GM23338 (cell line): ENCODE measurements around the gene RNF220. TPM values are rescaled to one million over a fixed set of nuclear protein-coding genes. Genes with fewer than 3 reads are reported as not detected.

Experiments used
- ATAC-seq: fragments of 200-7000 bp; cut with Tn5 transposase; 3 replicates; pipeline ENCODE4 v1.9.1; 2020
- DNase-seq: peaks from one replicate; pipeline ENCODE4 v3.0.0-alpha.2; 2015; ENCODE audit warnings: low spot score
- H2AFZ ChIP-seq: fragments of 200-600 bp; sonication (generic); 2 replicates; pipeline ENCODE4 v1.8.0; 2016; ENCODE audit warnings: antibody characterized with exemption, mild to moderate bottlenecking, moderate library complexity
- H3F3A ChIP-seq: fragments of 200-600 bp; sonication (generic); replicated peaks from 2 replicates; pipeline ENCODE4 v1.8.0; 2017; ENCODE audit warnings: antibody characterized with exemption, mixed run types, low read depth
- H3K27ac ChIP-seq: fragments of 200-600 bp; sonication (generic); 2 replicates; pipeline ENCODE4 v1.6.1; 2016; ENCODE audit warnings: low read depth
- H3K27me3 ChIP-seq: fragments of 200-600 bp; sonication (generic); 2 replicates; pipeline ENCODE4 v1.8.0; 2016; ENCODE audit warnings: mild to moderate bottlenecking, mixed run types, moderate library complexity; ENCODE audit not compliant: insufficient read depth
- H3K36me3 ChIP-seq: fragments of 200-600 bp; sonication (generic); 2 replicates; pipeline ENCODE4 v1.8.0; 2016; ENCODE audit warnings: mild to moderate bottlenecking; ENCODE audit not compliant: insufficient read depth
- H3K4me1 ChIP-seq: fragments of 200-600 bp; sonication (generic); 2 replicates; pipeline ENCODE4 v1.8.0; 2016; ENCODE audit warnings: mild to moderate bottlenecking, moderate library complexity; ENCODE audit not compliant: insufficient read depth
- H3K4me2 ChIP-seq: fragments of 200-600 bp; sonication (generic); 2 replicates; pipeline ENCODE4 v1.7.1; 2017; ENCODE audit warnings: mixed run types
- H3K4me3 ChIP-seq: fragments of 200-600 bp; sonication (generic); 2 replicates; pipeline ENCODE4 v1.6.1; 2016; ENCODE audit warnings: mixed run types
- H3K79me2 ChIP-seq: fragments of 200-600 bp; sonication (generic); replicated peaks from 2 replicates; pipeline ENCODE4 v1.8.0; 2017; ENCODE audit warnings: mild to moderate bottlenecking; ENCODE audit not compliant: insufficient read depth
- H3K9me2 ChIP-seq: fragments of 200-600 bp; sonication (generic); 2 replicates; pipeline ENCODE4 v1.8.0; 2017; ENCODE audit not compliant: insufficient read depth
- H4K20me1 ChIP-seq: fragments of 200-600 bp; sonication (generic); replicated peaks from 2 replicates; pipeline ENCODE4 v1.8.0; 2017; ENCODE audit warnings: mild to moderate bottlenecking; ENCODE audit not compliant: insufficient read depth
- H3K27ac Mint-ChIP-seq: 2 replicates; pipeline ENCODE4 v1.8.0; 2020; ENCODE audit warnings: inconsistent platforms, mild to moderate bottlenecking, moderate library complexity, mixed read lengths
- H3K27me3 Mint-ChIP-seq: 3 replicates; pipeline ENCODE4 v1.8.0; 2022; ENCODE audit warnings: low read depth, mild to moderate bottlenecking, moderate library complexity, mixed read lengths, inconsistent platforms; ENCODE audit not compliant: insufficient read depth, poor library complexity
- H3K36me3 Mint-ChIP-seq: 3 replicates; pipeline ENCODE4 v1.8.0; 2021; ENCODE audit warnings: low read depth, mild to moderate bottlenecking, inconsistent platforms, moderate library complexity, mixed read lengths
- H3K4me1 Mint-ChIP-seq: 3 replicates; pipeline ENCODE4 v1.8.0; 2020; ENCODE audit warnings: mild to moderate bottlenecking, inconsistent platforms, mixed read lengths
- H3K4me3 Mint-ChIP-seq: 3 replicates; pipeline ENCODE4 v1.8.0; 2021; ENCODE audit warnings: moderate library complexity, mild to moderate bottlenecking, inconsistent platforms, mixed read lengths
- H3K9me3 Mint-ChIP-seq: 3 replicates; pipeline ENCODE4 v1.8.0; 2020; ENCODE audit warnings: moderate library complexity, mild to moderate bottlenecking, inconsistent platforms, mixed read lengths
- CREB1 ChIP-seq: fragments of 250-450 bp; sonication (Bioruptor Pico); IDR thresholded peaks from 2 replicates; pipeline ENCODE4 v1.5.0; 2020; ENCODE audit warnings: low read depth, mild to moderate bottlenecking, moderate library complexity
- CTCF ChIP-seq, 2 experiments: fragments of 200-600 bp in 1 of 2; sonication (generic) in 1 of 2; conservative IDR thresholded peaks; 2 replicates each; pipeline versions ENCODE4 v1.5.1 to v1.6.1; 2016 to 2017; ENCODE audit warnings: antibody characterized with exemption in 2 of 2, low read depth in 2 of 2, mild to moderate bottlenecking in 2 of 2, moderate library complexity in 1 of 2
- ETS1 ChIP-seq: IDR thresholded peaks from 2 replicates; pipeline ENCODE4 v1.6.1; 2016; ENCODE audit warnings: antibody characterized with exemption
- JUNB ChIP-seq: IDR thresholded peaks from one replicate; pipeline ENCODE4 v1.6.1; 2016; ENCODE audit warnings: antibody characterized with exemption; ENCODE audit not compliant: unreplicated experiment
- REST ChIP-seq: IDR thresholded peaks from one replicate; pipeline ENCODE4 v1.6.1; 2018; ENCODE audit warnings: antibody characterized with exemption; ENCODE audit not compliant: unreplicated experiment
- STAT1 ChIP-seq: IDR thresholded peaks from one replicate; pipeline ENCODE4 v1.6.1; 2016; ENCODE audit warnings: antibody characterized with exemption; ENCODE audit not compliant: unreplicated experiment
- ZNF114 ChIP-seq: fragments of 250-450 bp; sonication (Bioruptor Pico); IDR thresholded peaks from 2 replicates; pipeline ENCODE4 v1.5.0; 2020; ENCODE audit warnings: mild to moderate bottlenecking, moderate library complexity
- ZNF331 ChIP-seq: fragments of 250-450 bp; sonication (Bioruptor Pico); IDR thresholded peaks from 2 replicates; pipeline ENCODE4 v1.5.0; 2020; ENCODE audit warnings: low read depth, mild to moderate bottlenecking, moderate library complexity
- ZNF462 ChIP-seq: fragments of 250-450 bp; sonication (Bioruptor Pico); IDR thresholded peaks from 2 replicates; pipeline ENCODE4 v1.5.0; 2020; ENCODE audit warnings: mild to moderate bottlenecking, moderate library complexity
- polyA plus RNA-seq: library from polyadenylated mRNA; unstranded; fragments of >200 nt; fragmentation: Nextera tagmentation; extraction: Ambion mirVana; gene quantifications from 2 replicates; pipeline ENCODE4 v1.2.1, GENCODE V29; 2016
- total RNA-seq: library from RNA; depleted of rRNA; stranded (reverse); fragments of >200 nt; shearing (Covaris generic); gene quantifications from 2 replicates; pipeline ENCODE4 v1.2.3, GENCODE V29; 2014

Gene RNF220
- total and polyA plus RNA-seq, 2 experiments from 2014 or later: 72.8 to 168 TPM

GRCh38 chr1:44685881-44686280 lies 280.8 kb downstream of the RNF220 start:
- Histone ChIP-seq H3F3A (0 out of 2 replicates have a peak, but pooled peaks cover 3% of the 10 kb centered on the region), H3K36me3 (no peaks in the 10 kb centered on the region), H3K79me2 (no peaks in the 10 kb centered on the region), H3K4me2 (no peak overlapping the region), H3K9me2 (no peaks in the 10 kb centered on the region), H3K4me3 (no peak overlapping the region), H3K4me1 (peaks cover 37% of the 10 kb centered on the region), H4K20me1 (0 out of 2 replicates have a peak, but pooled peaks cover 3% of the 10 kb centered on the region), H3K27ac (no peak overlapping the region), H2AFZ (no peak overlapping the region), H3K27me3 (no peaks in the 10 kb centered on the region)
- Mint-ChIP-seq H3K36me3 (no peaks in the 10 kb centered on the region), H3K4me3 (no peak overlapping the region), H3K27ac (no peak overlapping the region), H3K4me1 (peaks cover 39% of the 10 kb centered on the region), H3K27me3 (peaks cover 10% of the 10 kb centered on the region), H3K9me3 (no peaks in the 10 kb centered on the region)
- ATAC-seq (no peak), DNase-seq (no peak)
- TF ChIP-seq ZNF462 (CRISPR knock-in tag) (no peak), CTCF (conservative IDR thresholded peaks at IDR 0.05; ENCODE audit: low read depth in 2 of 2) (no peak), ZNF114 (no peak), ETS1 (no peak), JUNB (no peak), REST (no peak), ZNF331 (CRISPR knock-in tag) (no peak), CREB1 (no peak), STAT1 (no peak)
